Tibial nerve (tissue), 4 donors: ENCODE measurements around the gene CD3G. TPM values are rescaled to one million over a fixed set of nuclear protein-coding genes. Genes with fewer than 3 reads are reported as not detected.

Experiments
- DNase-seq, 2 donors: peaks; one replicate each; pipeline ENCODE4 v3.0.0-alpha.2; 2019; ENCODE audit warnings: low spot score in 2 of 2
- H3K27ac ChIP-seq, 4 donors: fragments of 200-600 bp; sonication (generic) in 3 of 4; one replicate each; pipeline ENCODE4 v1.5.1; 2017 to 2019; ENCODE audit warnings: mild to moderate bottlenecking in 1 of 4
- H3K27me3 ChIP-seq, 2 donors: fragments of 200-600 bp; sonication (generic) in 1 of 2; one replicate each; pipeline versions ENCODE4 v1.5.1 to v1.6.0; 2017 to 2019
- H3K36me3 ChIP-seq, 3 donors: fragments of 200-600 bp; sonication (generic); one replicate each; pipeline ENCODE4 v1.5.1; 2018 to 2019
- H3K4me1 ChIP-seq, 4 donors: fragments of 200-600 bp; sonication (generic) in 3 of 4; one replicate each; pipeline ENCODE4 v1.5.1; 2017 to 2019
- H3K4me3 ChIP-seq, 4 donors: fragments of 200-600 bp; sonication (generic) in 3 of 4; one replicate each; pipeline ENCODE4 v1.5.1; 2017 to 2019; ENCODE audit warnings: mild to moderate bottlenecking in 1 of 4, moderate library complexity in 1 of 4
- H3K9me3 ChIP-seq, 4 donors: fragments of 200-600 bp; sonication (generic) in 3 of 4; one replicate each; pipeline ENCODE4 v1.5.1; 2017 to 2019
- EP300 ChIP-seq, 2 donors: sonication (generic); formaldehyde crosslinking; IDR thresholded peaks; one replicate each; pipeline ENCODE4 v1.6.1; 2017; ENCODE audit warnings: antibody characterized with exemption in 2 of 2, mild to moderate bottlenecking in 1 of 2
- POLR2A ChIP-seq, 2 donors: fragments of 450-650 bp; IDR thresholded peaks; one replicate each; pipeline ENCODE4 v1.6.1; 2017; ENCODE audit warnings: antibody characterized with exemption in 2 of 2, mild to moderate bottlenecking in 2 of 2, moderate library complexity in 2 of 2
- WGBS, 2 donors: methylation state at CpG; one replicate each; pipeline ENCODE4 v1.1.5; 2018; 5-methylcytosine and 5-hydroxymethylcytosine counted together
- total RNA-seq, 4 donors: library from RNA; depleted of rRNA; stranded (reverse); fragments of >200 nt; gene quantifications; one replicate each; pipeline ENCODE4 v1.1.0, GENCODE V29; 2016
- TF ChIP-seq, protein P1 (sequence below), 5 experiments: fragments of 200-600 bp in 3 of 5; fragments of 450-650 bp in 2 of 5; sonication (generic) in 3 of 5; IDR thresholded peaks; one replicate each; pipeline ENCODE4 v1.5.1; 2016 to 2019; ENCODE audit warnings: antibody characterized with exemption in 5 of 5, mild to moderate bottlenecking in 3 of 5, moderate library complexity in 2 of 5

The CD3G gene
- total RNA-seq, 4 donors from 2014 or later = 0.44 to 1.5 (median 1.4) TPM; not detected in 1

DNA sequence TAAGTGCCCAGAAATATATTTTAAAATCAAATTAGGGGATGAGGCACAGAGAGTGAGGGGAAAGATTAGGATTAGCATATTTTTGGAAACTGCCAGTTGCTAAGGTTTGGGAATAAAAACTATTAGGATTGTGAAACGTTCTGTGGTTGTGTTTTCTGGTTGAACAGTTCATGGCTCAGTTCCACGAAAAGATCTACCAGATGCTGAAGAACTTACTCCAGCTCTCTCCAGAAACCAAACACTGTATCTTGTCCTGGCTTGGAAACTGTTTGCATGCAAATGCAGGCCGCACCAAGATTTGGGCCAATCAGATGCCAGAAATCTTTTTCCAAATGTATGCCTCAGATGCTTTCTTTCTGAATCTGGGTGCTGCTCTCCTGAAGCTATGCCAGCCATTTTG is 30.6 kb downstream of the CD3G start:
- DNase-seq = no peak
- 75 to 81% methylated on average over 3 of the region's 3 CpGs for WGBS, 2 donors
- H3K27ac ChIP-seq = no peak overlapping the region
- no peak overlapping the region for H3K4me3 ChIP-seq
- H3K27me3 ChIP-seq = no peaks in the 10 kb centered on the region
- H3K36me3 ChIP-seq = peaks cover 4 to 99% (median 22%) of the 10 kb centered on the region in 3 donors
- TF ChIP-seq EP300 (IDR thresholded peaks at IDR 0.05) = no peak
- no peak for TF ChIP-seq POLR2A (IDR thresholded peaks at IDR 0.05)
- TF ChIP-seq, protein P1, sequence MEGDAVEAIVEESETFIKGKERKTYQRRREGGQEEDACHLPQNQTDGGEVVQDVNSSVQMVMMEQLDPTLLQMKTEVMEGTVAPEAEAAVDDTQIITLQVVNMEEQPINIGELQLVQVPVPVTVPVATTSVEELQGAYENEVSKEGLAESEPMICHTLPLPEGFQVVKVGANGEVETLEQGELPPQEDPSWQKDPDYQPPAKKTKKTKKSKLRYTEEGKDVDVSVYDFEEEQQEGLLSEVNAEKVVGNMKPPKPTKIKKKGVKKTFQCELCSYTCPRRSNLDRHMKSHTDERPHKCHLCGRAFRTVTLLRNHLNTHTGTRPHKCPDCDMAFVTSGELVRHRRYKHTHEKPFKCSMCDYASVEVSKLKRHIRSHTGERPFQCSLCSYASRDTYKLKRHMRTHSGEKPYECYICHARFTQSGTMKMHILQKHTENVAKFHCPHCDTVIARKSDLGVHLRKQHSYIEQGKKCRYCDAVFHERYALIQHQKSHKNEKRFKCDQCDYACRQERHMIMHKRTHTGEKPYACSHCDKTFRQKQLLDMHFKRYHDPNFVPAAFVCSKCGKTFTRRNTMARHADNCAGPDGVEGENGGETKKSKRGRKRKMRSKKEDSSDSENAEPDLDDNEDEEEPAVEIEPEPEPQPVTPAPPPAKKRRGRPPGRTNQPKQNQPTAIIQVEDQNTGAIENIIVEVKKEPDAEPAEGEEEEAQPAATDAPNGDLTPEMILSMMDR (IDR thresholded peaks at IDR 0.05) = no peak
- no peaks in the 10 kb centered on the region for H3K4me1 ChIP-seq
- H3K9me3 ChIP-seq = no peaks in the 10 kb centered on the region

- Histone ChIP-seq H3K27me3 (no peaks in the 10 kb centered on the region), H3K36me3 (peaks cover 6 to 99% (median 19%) of the 10 kb centered on the region in 3 donors), H3K4me3 (no peak overlapping the region), H3K27ac (no peak overlapping the region), H3K4me1 (no peaks in the 10 kb centered on the region), H3K9me3 (no peaks in the 10 kb centered on the region)
- DNase-seq = no peak
- TF ChIP-seq, protein P1 (IDR thresholded peaks at IDR 0.05) = no peak
- TF ChIP-seq EP300 (IDR thresholded peaks at IDR 0.05) = no peak
- no peak for TF ChIP-seq POLR2A (IDR thresholded peaks at IDR 0.05)
Measured at GRCh38 chr11:118375978-118376377, 31.8 kb downstream of the CD3G start.

DNA sequence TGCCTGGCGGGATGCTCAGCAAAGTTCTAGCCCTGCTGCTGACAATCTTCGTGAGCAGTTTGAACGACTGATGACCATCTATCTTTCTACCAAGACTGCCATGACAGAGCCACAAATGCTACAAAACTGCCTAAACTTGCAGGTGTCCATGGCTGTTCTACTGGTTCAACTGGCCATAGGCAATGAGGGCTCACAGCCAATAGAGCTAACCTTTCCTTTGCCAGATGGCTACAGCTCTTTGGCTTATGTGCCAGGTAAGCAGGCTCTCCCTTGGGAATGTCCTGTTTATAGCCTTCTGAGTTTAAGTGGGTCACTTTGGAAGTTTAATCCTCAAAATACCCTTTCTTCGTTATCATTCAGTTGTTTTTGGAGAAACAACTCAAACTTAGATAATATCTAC is 35.4 kb downstream of the CD3G start:
- no peak for TF ChIP-seq EP300 (IDR thresholded peaks at IDR 0.05)
- TF ChIP-seq POLR2A (IDR thresholded peaks at IDR 0.05) = no peak
- Histone ChIP-seq H3K4me1 (no peaks in the 10 kb centered on the region), H3K36me3 (peaks cover 2 to 99% (median 13%) of the 10 kb centered on the region in 3 donors), H3K27me3 (no peaks in the 10 kb centered on the region), H3K9me3 (no peaks in the 10 kb centered on the region), H3K27ac (no peak overlapping the region), H3K4me3 (no peak overlapping the region)
- DNase-seq = no peak
- WGBS, 2 donors = 90% methylated on average over 4 of the region's 4 CpGs

- no peaks in the 10 kb centered on the region for H3K9me3 ChIP-seq
- H3K27me3 ChIP-seq = no peaks in the 10 kb centered on the region
- no peak for DNase-seq
- TF ChIP-seq EP300 (IDR thresholded peaks at IDR 0.05) = no peak
- no peak for TF ChIP-seq POLR2A (IDR thresholded peaks at IDR 0.05)
- TF ChIP-seq, protein P1 (IDR thresholded peaks at IDR 0.05) = no peak
- H3K4me1 ChIP-seq = no peaks in the 10 kb centered on the region
- no peak overlapping the region for H3K4me3 ChIP-seq
- H3K27ac ChIP-seq = no peak overlapping the region
- peaks cover 2 to 99% (median 22%) of the 10 kb centered on the region in 3 donors for H3K36me3 ChIP-seq
Measured at GRCh38 chr11:118380571-118380970, 36.4 kb downstream of the CD3G start.

DNA sequence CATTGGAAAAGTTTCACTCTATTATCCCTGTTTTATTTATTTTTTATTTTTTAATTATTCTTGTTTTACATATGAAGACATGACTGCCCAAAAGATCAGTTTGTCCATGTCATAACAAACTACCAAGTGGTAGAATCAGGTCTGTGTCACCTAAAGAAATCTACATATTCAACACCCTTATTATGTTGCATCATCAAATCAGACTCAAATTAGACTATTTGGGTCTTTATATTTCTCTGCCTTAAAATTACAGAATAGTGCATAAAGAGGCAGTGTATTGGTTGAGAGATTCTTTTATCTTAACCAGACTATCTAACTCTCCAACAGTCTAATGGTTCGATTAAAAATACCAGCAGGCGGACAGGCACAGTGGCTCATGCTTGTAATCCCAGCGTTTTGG is 38.8 kb downstream of the CD3G start:
- WGBS, 2 donors = 93% methylated on average over 3 of the region's 3 CpGs
- H3K36me3 ChIP-seq = peaks cover 2 to 100% (median 32%) of the 10 kb centered on the region in 3 donors
- TF ChIP-seq POLR2A (IDR thresholded peaks at IDR 0.05) (no peak), EP300 (IDR thresholded peaks at IDR 0.05) (no peak)
- TF ChIP-seq, protein P1 (IDR thresholded peaks at IDR 0.05) = no peak

DNA sequence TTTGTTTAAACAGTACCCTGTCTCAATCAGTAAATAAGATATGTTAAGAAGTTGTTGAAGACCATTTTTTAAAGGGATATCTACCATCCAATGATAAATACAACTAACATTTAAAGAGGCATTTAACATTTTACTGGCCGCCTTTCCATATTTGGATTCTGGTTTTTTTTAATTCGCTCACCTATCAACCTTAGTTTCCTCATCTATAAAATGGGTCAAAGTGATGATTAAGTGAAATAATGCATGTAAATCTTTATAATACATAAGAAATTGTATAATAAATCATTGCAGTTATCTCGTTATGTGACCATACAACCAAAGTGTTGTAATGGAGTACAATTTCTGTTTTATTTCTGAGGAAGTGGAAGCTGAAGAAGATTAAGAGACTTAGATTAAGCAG is 39.5 kb downstream of the CD3G start:
- TF ChIP-seq, protein P1 (IDR thresholded peaks at IDR 0.05) = no peak
- TF ChIP-seq EP300 (IDR thresholded peaks at IDR 0.05) = no peak
- no peak for DNase-seq
- Histone ChIP-seq H3K36me3 (peaks cover 2 to 100% (median 32%) of the 10 kb centered on the region in 3 donors), H3K27ac (no peak overlapping the region), H3K4me1 (no peaks in the 10 kb centered on the region), H3K4me3 (no peak overlapping the region), H3K9me3 (no peaks in the 10 kb centered on the region), H3K27me3 (no peaks in the 10 kb centered on the region)
- WGBS, 2 donors = 95 to 96% methylated on average over 3 of the region's 3 CpGs

More for the DNA sequence above, 38.8 kb downstream of the CD3G start:
- no peaks in the 10 kb centered on the region for H3K4me1 ChIP-seq
- DNase-seq = no peak
- no peak overlapping the region for H3K4me3 ChIP-seq
- H3K9me3 ChIP-seq = no peaks in the 10 kb centered on the region
- no peak overlapping the region for H3K27ac ChIP-seq
- H3K27me3 ChIP-seq = no peaks in the 10 kb centered on the region
